GM19455 (cell line): Measurements from ENCODE around the gene ATP6V1B1.
"Not testable (repeated sequence)": the region's sequence is repeated elsewhere in the genome, so short reads cannot be mapped to it uniquely, and the experiment has no call there.

Source experiments
- ATAC-seq: cut with Tn5 transposase; IDR thresholded peaks from one replicate; pipeline ENCODE4 v1.9.1; 2021; ENCODE audit not compliant: unreplicated experiment

ATP6V1B1 gene

GRCh38 chr2:71005271-71006202 lies 69.8 kb downstream of the ATP6V1B1 start:
- no peak for ATAC-seq

- no peak for ATAC-seq
Measured at GRCh38 chr2:71006323-71006722, 70.6 kb downstream of the ATP6V1B1 start.

- ATAC-seq, result no peak
Measured at GRCh38 chr2:71006955-71007799, 71.5 kb downstream of the ATP6V1B1 start.

- no peak for ATAC-seq
Measured at GRCh38 chr2:71008342-71008741, 72.6 kb downstream of the ATP6V1B1 start.

GRCh38 chr2:71011786-71012185 lies 76.1 kb downstream of the ATP6V1B1 start:
- not testable (repeated sequence) for ATAC-seq
